Fibroblast of lung (primary cell): ENCODE measurements around the gene CHN2.

Experiments
- EZH2 ChIP-seq: IDR thresholded peaks from 2 replicates; pipeline ENCODE4 v1.5.1; 2012; ENCODE audit warnings: low read length, control low read depth, mild to moderate bottlenecking; ENCODE audit errors: missing control alignments
- TF ChIP-seq, protein P1 (sequence below), 2 donors: IDR thresholded peaks in 1 of 2; conservative IDR thresholded peaks in 1 of 2; 1 replicate in 1 of 2; 2 replicates in 1 of 2; pipeline ENCODE4 v1.5.1; 2011 to 2012; ENCODE audit warnings: low read length in 2 of 2, control low read depth in 1 of 2, inconsistent platforms in 1 of 2, low read depth in 1 of 2, mild to moderate bottlenecking in 1 of 2

DNA sequence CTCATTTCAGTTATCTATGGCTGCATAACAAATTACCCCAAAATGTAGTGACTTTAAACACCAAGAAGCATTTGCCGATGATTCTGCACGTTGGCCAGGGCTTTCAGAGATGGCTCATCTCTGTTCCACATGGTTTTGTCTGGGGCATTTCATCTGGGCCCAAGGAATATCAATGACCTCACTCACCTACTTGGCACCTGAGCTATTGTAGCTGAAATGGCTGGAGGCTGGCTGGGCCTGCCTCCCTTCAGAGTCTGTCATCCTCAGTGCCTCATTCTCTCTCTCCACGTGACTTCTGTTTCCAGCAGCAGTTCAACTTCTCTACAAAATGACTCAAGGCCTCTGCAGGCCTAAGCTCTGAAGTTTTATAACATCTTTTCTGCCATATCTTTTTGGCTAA, 249.7 kb downstream of the CHN2 start:
- TF ChIP-seq EZH2, result no peak
- TF ChIP-seq, protein P1, sequence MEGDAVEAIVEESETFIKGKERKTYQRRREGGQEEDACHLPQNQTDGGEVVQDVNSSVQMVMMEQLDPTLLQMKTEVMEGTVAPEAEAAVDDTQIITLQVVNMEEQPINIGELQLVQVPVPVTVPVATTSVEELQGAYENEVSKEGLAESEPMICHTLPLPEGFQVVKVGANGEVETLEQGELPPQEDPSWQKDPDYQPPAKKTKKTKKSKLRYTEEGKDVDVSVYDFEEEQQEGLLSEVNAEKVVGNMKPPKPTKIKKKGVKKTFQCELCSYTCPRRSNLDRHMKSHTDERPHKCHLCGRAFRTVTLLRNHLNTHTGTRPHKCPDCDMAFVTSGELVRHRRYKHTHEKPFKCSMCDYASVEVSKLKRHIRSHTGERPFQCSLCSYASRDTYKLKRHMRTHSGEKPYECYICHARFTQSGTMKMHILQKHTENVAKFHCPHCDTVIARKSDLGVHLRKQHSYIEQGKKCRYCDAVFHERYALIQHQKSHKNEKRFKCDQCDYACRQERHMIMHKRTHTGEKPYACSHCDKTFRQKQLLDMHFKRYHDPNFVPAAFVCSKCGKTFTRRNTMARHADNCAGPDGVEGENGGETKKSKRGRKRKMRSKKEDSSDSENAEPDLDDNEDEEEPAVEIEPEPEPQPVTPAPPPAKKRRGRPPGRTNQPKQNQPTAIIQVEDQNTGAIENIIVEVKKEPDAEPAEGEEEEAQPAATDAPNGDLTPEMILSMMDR (conservative IDR thresholded peaks at IDR 0.05 in 1 of 2, IDR thresholded peaks at IDR 0.05 in 1 of 2; ENCODE audit: low read depth in 1 of 2, low read length in 2 of 2), result no peak
